Amygdala (tissue), 56 donors: Measurements from ENCODE around the gene ITGAE.
"Not testable (repeated sequence)": the region's sequence is repeated elsewhere in the genome, so short reads cannot be mapped to it uniquely, and the experiment has no call there.

ENCODE experiments used
- DNase-seq, 56 donors: peaks; one replicate each; lab custom pipeline; 2025; lab: John Stamatoyannopoulos, UW

The ITGAE gene

GRCh38 chr17:3739422-3740124 lies 61.4 kb downstream of the ITGAE start:
- DNase-seq: peak in 1 of 56 donors; percentile 10

- DNase-seq: peak in 32 of 56 donors; percentile 5 to 61 (median 35)
Measured at GRCh38 chr17:3738562-3739295, 62.3 kb downstream of the ITGAE start.

DNA sequence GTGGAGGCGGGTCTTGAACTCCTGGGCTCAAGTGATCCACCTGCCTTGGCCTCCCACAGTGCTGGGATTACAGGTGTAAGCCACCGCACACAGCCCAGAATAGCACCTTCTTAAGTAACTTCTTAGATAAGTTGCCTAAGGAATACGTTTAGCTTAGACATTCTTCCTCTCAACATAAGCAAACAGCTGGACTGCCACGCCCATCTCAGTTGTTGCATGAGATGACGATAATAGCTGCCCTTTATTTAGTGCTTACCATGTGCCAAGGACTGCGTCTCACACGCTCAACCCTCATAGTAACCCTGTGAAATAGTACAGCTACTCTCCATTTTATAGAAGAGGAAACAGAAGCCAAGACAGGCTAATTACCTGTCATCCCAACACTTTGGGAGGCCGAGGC lies 65.5 kb downstream of the ITGAE start:
- DNase-seq: no peak

DNA sequence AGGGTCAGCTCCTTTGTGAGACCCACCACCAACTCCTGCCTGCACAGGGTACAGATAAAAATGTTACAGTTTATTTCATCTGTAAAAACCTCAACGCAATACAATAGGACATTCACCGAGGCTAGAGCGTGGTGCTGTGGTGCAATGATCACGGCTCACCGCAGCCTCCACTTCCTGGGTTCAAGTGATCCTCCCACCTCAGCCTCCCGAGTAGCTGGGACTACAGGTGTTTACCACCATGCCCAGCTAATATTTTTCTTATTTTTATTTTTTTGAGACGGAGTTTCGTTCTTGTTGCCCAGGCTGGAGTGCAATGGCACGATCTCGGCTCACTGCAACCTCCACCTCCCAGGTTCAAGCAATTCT lies 66.1 kb downstream of the ITGAE start:
- not testable (repeated sequence) for DNase-seq

DNA sequence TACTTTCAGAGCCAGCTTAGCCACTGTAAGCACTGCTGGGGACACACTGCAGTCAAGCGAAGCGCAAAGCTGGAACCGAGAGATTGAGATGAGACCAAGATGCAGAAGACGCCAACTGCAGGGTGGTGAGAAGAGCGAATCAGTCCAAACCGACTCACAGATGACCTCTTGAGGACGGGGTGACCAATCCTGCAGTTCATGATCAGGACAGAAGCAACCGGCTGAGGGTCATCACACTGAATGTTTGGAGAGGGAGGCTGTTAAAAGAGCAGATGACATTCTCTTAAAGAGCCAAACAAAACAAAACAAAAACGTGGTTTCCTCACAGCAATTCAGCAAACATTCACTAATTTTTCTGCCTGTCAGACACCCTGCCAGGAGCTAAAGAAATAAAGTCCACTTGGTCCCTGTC lies 68.8 kb downstream of the ITGAE start:
- no peak for DNase-seq

DNA sequence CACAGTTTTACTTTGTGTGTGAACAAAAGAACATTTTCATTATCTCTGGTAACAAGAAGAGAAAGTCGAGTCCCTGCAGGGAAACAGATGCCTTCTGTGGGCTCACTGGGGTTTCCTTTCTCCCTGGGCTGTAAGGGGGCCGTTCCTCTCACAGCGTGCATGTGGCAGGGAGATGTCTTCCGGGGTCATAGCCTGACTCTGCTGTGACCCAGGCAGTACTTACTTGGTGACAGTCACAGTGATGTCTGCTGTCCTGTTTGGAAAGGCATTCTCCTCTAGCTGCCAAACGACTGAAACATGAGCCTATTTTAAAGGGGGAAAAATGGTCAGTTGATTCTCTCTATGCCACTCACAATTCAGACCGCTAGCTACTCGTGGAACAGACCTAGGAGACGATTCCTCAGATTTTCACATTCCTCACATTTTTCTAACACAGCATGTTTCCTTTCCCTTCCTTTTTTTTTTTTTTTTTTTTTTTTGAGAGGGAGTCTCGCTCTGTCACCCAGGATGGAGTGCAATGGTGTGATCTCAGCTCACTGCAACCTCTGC lies 70.0 kb downstream of the ITGAE start:
- DNase-seq: no peak

GRCh38 chr17:3729881-3730280 lies 71.1 kb downstream of the ITGAE start:
- no peak for DNase-seq

GRCh38 chr17:3728099-3728498 lies 72.9 kb downstream of the ITGAE start:
- DNase-seq: not testable (repeated sequence)

GRCh38 chr17:3727041-3727440 lies 73.9 kb downstream of the ITGAE start:
- DNase-seq: no peak

DNA sequence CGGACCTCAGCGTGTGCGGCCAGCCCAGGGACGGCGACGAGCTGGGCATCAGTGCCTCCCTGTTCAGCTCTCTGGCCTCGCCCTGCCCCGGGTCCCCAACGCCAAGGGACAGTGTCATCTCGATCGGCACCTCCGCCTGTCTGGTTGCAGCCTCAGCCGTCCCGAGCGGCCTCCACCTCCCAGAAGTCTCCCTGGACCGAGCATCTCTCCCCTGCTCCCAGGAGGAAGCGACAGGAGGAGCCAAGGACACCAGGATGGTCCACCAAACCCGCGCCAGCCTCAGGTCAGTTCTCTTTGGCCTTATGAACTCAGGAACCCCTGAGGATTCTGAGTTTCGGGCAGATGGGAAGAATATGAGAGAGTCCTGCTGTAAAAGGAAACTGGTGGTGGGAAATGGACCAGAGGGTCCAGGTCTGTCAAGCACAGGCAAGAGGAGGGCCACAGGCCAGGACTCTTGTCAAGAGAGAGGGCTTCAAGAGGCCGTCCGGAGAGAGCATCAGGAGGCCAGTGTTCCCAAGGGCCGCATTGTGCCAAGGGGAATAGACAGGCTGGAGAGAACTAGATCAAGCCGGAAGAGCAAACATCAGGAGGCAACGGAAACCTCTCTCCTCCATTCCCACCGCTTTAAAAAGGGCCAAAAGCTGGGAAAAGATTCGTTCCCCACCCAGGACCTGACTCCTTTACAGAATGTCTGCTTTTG lies 76.5 kb downstream of the ITGAE start:
- no peak for DNase-seq

GRCh38 chr17:3723556-3724377 lies 77.2 kb downstream of the ITGAE start, which contains the start of gene HASPIN:
Gene HASPIN (plus strand): TSS chr17:3723903. CDS start chr17:3723936, 33 bp downstream.
- DNase-seq: peak in 55 of 56 donors; percentile 25 to 88 (median 69)

GRCh38 chr17:3723188-3723555 lies 77.8 kb downstream of the ITGAE start:
- peak in 2 of 56 donors; percentile 38 to 42 for DNase-seq

DNA sequence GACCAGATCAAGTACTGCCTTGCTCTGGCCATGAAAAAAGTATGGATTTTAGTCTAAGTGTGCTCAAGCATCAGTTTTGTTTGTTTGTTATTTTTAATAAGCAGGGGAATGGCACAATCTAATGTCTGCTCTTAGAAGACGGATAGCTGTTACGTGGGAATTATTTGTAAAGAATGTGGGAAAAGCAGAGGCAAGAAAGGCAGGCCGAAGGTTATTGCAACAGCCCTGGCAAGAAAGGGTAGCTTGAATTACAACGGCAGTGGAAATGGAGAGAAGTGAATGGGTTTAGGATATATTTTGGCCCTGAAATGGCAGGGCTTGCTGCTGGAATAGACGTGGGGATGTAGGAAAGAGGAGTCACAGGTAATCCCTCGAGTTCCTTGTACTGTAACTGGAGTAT lies 78.3 kb downstream of the ITGAE start:
- no peak for DNase-seq

DNA sequence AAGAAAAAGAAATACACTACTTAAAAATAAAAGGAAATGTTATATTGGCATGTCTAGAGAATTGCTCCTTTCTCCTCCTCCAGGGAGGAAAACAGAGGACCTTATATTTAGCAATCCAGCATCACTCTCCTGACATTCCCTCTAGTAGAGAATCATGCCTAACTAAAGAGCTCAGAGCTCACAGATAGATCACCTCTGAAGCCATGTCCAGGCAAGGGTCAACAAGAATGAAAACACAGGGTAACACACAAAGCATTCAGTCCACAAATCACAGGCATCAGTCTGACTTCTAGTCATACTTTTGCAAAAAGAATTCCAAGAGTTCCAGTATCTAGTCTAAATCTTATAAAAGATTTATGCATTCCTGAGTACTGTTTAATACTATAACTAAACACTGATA lies 81.7 kb downstream of the ITGAE start:
- DNase-seq: no peak

- no peak for DNase-seq
Measured at GRCh38 chr17:3718201-3718600, 82.8 kb downstream of the ITGAE start.

- no peak for DNase-seq
Measured at GRCh38 chr17:3715296-3715695, 85.7 kb downstream of the ITGAE start.

GRCh38 chr17:3712811-3713463 lies 88.1 kb downstream of the ITGAE start:
- no peak for DNase-seq

DNA sequence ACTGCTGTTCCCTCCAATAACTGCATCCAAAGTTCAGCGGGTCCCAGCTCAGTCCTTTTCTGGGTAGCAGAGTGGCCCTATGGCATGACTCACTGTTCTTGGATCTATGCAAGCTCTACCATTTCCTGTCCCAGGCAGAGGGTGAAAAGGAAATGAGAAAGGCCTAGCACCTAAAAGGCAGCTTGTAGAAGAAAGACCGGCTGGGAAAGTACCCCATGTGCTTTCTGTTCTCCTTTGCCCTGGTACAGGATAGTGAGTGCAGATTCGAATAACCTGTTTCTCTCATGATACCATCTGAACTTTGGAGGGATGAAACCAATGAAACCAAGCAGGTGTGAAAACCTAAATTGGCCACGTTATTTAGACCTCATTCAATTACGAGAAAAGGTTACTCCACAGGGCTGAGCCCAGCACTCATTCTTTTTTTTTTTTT lies 90.0 kb downstream of the ITGAE start:
- peak in 2 of 56 donors; percentile 16 to 22 for DNase-seq

DNA sequence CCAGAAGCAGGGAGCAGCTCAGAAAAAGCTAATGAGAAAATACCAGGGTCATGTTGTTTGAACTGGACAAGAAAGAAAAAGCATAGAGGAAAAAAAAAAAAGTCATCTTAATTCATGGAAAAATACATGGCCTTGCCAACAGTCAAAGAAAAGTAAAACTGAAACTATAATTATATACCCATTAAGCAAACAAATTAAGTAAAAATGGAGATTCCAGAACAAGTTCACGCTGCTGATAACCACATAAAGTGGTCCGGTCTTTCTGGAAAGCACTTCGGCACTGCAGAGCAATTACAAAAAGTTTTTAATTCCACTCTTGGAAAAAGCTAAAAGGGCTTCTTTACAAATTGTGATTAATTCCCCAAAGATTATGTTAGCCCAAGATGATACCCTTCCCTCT lies 92.6 kb downstream of the ITGAE start:
- no peak for DNase-seq

GRCh38 chr17:3705718-3705984 lies 95.3 kb downstream of the ITGAE start:
- not testable (repeated sequence) for DNase-seq
